ENCODE measurements around the gene LHX1. TPM values are rescaled to one million over a fixed set of nuclear protein-coding genes. Genes with fewer than 3 reads are reported as not detected.

The LHX1 gene
- 1.2 to 2.5 TPM (median 1.6 TPM) in 5 replicates for total RNA-seq (2022; extraction: Qiagen RNA extraction; ENCODE audit: low read depth)

GRCh38 chr17:36937001-36937958 lies at the start of gene LHX1:
LHX1 (plus strand) TSS chr17:36937475; CDS start chr17:36938198, 723 bp downstream.

GRCh38 chr17:36948717-36949460 lies 11.6 kb downstream of the LHX1 start, which contains the start of gene AATF:
AATF (plus strand) TSS chr17:36948954; CDS start chr17:36949126, 172 bp downstream.

Other genes with a start within 250 kb of the LHX1 start
- gene AATF, start 11.5 kb downstream of the LHX1 start, total RNA-seq (2022; extraction: Qiagen RNA extraction; ENCODE audit: low read depth): 108 to 124 TPM (median 114 TPM) in 5 replicates

Measured in A549 treated with GW870086 at 1 μM for 4 hours (cell line).